Keratinocyte (primary cell): ENCODE measurements around the gene GABRR1.

Experiments
- EZH2 ChIP-seq: IDR thresholded peaks from one replicate; pipeline ENCODE4 v1.6.1; 2012; ENCODE audit warnings: inconsistent platforms, mild to moderate bottlenecking, low read length, moderate library complexity
- TF ChIP-seq, protein P1 (sequence below), 3 experiments: IDR thresholded peaks in 1 of 3; conservative IDR thresholded peaks in 1 of 3; optimal IDR thresholded peaks in 1 of 3; 2 replicates in 2 of 3; 3 replicates in 1 of 3; pipeline versions ENCODE3 to v1.5.1; 2011; ENCODE audit warnings: low read length in 3 of 3, mild to moderate bottlenecking in 3 of 3, moderate library complexity in 2 of 3, control low read depth in 1 of 3, inconsistent platforms in 1 of 3; ENCODE audit not compliant: insufficient read depth in 2 of 3; ENCODE audit errors: extremely low read depth in 1 of 3

GRCh38 chr6:89217299-89217910 is at the start of gene GABRR1:
- TF ChIP-seq, protein P1, sequence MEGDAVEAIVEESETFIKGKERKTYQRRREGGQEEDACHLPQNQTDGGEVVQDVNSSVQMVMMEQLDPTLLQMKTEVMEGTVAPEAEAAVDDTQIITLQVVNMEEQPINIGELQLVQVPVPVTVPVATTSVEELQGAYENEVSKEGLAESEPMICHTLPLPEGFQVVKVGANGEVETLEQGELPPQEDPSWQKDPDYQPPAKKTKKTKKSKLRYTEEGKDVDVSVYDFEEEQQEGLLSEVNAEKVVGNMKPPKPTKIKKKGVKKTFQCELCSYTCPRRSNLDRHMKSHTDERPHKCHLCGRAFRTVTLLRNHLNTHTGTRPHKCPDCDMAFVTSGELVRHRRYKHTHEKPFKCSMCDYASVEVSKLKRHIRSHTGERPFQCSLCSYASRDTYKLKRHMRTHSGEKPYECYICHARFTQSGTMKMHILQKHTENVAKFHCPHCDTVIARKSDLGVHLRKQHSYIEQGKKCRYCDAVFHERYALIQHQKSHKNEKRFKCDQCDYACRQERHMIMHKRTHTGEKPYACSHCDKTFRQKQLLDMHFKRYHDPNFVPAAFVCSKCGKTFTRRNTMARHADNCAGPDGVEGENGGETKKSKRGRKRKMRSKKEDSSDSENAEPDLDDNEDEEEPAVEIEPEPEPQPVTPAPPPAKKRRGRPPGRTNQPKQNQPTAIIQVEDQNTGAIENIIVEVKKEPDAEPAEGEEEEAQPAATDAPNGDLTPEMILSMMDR (optimal IDR thresholded peaks at IDR 0.05 in 1 of 3, IDR thresholded peaks at IDR 0.05 in 1 of 3, conservative IDR thresholded peaks at IDR 0.05 in 1 of 3; ENCODE audit: extremely low read depth in 1 of 3, insufficient read depth in 2 of 3, low read length in 3 of 3): no peak
- no peak for TF ChIP-seq EZH2
